T-helper 1 cell (primary cell): ENCODE results near the gene VTI1A.

Source experiments
- DNase-seq, 5 donors: peaks; one replicate each; pipeline ENCODE4 v3.0.0-alpha.2; 2012 to 2020

Gene VTI1A

GRCh38 chr10:112791447-112791846 lies 344.4 kb downstream of the VTI1A start:
- no peak for DNase-seq

- no peak for DNase-seq
Measured at GRCh38 chr10:112792487-112793201, 345.6 kb downstream of the VTI1A start.

- DNase-seq: no peak
Measured at GRCh38 chr10:112793202-112793921, 346.3 kb downstream of the VTI1A start.

- DNase-seq: no peak
Measured at GRCh38 chr10:112794201-112794600, 347.2 kb downstream of the VTI1A start.

GRCh38 chr10:112795067-112795466 lies 348.1 kb downstream of the VTI1A start:
- no peak for DNase-seq

DNA sequence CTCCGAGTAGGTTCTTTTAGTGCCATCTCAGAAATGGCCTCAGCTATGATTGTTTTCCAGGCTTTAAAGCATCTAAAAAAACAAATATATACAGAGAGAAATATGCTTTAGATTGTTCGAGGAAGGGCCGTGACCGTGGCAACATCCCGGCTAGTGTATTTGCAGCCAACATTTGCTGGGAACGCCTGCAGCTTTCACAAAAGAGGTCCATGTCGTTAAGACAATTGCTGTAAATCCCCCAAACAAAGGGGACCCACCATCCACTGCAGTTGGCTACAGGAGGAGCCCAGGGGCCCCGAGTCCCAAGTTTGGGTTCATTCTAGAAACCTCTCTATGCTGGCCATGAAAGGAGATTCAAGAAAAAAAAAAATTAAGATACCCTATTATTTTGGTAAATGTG lies 350.2 kb downstream of the VTI1A start:
- DNase-seq: no peak

GRCh38 chr10:112797855-112798254 lies 350.8 kb downstream of the VTI1A start:
- no peak for DNase-seq

- DNase-seq: no peak
Measured at GRCh38 chr10:112799038-112799437, 352.0 kb downstream of the VTI1A start.

GRCh38 chr10:112799726-112800510 lies 352.9 kb downstream of the VTI1A start:
- DNase-seq: no peak

DNA sequence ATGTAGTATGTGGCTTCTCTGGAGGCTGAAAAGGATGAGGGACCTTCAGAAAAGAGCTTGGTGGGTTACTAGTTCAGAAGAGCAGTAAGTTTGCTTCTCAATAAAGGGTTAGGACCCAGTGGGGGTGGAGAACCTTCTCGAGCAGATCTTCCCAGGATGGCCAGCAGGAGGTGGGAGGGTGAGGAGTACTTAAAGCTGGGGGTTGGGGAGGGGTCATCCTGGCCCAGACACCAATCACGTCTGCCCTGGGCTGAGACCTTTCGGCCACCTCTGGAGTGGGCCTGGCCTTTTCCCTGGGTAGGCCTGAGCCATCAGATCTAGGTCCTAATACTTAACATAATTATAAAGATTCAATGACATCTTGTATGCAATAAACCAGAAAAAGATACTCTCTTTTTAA lies 354.0 kb downstream of the VTI1A start:
- no peak for DNase-seq

DNA sequence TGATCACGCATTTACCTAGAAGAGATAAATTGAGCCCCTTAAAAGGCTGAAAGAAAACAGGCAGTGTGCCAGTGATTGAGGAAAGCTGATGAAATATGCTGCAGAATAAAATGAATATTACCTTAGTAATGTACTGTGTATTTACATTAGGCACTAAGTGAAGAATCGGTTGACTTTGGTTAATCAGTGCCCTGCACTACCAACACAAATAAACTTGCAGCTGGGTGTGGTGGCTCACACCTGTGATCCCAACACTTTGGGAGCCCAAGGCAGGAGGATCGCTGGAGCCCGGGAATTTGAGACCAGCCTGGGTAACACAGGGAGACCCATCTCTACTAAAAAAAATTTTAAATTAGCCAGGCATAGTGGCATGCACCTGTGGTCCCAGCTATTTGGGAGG lies 354.7 kb downstream of the VTI1A start:
- DNase-seq: no peak

DNA sequence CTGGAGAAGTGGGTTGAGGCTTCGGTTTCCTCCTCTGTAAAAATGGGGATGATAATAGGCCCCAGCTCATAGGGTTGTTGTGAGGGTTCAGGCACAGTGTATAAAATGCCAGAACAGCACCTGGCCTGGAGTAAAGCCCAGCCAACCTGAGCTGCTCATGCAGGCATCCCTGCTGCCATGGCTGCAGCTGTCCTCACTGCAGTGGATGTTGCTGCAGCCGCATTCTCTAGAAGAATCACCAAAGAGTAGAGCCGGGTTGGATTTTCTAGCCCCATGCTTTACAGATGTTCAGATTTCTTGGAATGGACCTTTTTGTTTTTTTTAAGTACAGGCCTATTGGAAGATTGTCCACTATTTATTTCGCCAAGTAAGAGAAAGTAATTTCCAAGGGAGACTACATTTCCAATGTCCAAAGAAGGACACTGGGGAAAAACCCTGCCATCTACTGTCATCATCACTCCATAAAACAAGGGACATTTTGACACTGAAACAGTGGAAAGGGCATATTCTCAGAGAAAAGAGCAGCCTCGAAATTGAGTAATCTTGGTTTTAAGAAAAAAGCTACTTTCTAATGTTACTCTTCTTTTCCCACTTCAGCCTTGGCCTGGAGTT lies 355.5 kb downstream of the VTI1A start:
- no peak for DNase-seq

GRCh38 chr10:112803961-112804401 lies 357.0 kb downstream of the VTI1A start:
- no peak for DNase-seq

DNA sequence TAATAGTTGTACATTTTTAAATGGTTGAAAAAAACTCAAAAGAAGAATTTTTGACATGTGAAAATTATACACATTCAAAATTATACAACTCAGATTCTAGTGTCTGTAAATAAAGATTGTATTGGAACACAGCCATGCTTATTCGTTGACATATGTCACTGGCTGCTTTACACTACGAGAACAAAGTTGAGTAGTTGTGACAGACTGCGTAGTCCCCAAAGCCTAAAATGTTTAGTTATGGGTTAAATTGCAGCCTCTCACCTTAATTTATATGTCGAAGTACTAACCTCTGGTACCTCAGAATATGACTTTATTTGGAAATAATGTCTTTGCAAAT lies 358.2 kb downstream of the VTI1A start:
- DNase-seq: no peak

DNA sequence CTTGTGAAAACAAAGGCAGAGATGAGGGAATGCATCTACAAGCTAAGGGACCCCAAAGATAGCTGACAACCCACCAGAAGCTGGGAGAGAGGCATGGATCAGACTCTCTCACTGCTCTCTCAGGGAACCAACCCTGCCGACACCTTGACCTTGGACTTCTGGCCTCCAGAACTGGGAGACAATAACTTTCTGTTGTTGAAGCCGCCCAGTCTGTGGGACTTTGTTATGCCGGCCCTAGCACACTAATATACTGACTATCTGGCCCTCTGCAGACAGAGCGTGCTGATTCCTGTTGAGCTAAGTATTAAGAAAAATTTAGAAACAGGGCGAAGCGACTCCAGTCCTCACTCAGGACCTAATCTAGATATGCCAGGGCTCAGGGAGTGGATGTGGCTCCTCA lies 358.7 kb downstream of the VTI1A start:
- DNase-seq: no peak

GRCh38 chr10:112807013-112807412 lies 360.0 kb downstream of the VTI1A start:
- DNase-seq: no peak

DNA sequence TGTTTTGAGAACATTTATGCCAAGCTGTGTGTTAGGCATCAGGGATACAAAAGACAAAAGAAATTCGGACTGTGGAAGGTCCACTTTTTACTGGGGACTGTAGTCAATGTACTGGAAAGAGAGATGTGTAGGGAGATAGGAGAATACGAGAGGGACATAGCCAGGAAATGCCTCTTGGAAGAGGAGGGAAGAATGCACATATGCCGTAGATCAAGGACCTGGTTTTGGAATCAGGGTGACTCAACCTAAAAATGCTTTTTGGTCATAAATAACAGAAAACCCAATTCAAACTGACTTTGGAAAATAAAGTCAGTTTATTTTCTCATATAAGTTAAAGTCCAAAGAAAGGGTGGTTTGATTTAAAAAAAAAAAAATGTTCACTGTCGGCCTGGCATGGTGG lies 362.7 kb downstream of the VTI1A start:
- no peak for DNase-seq

DNA sequence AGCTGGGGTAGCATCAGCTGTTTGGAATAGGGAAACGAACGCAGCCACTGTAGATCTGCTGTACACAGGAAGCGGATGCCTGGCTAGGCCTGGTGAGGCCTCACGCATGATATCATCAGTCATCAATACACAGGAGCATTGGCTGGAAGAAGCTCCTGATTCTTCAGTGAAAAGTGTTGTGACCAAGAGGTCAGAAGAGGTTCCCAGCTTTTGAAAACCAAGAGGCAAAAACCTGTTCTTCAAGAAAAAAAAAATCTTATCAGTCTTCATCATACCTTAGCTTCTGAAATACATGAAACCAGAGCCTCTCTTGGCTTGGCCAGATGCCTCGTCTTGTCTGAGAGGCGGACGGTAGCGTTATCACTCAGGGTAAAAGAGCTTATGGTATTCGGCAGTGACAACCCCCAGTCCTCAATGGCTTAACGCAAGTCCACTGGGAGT lies 363.7 kb downstream of the VTI1A start:
- no peak for DNase-seq

GRCh38 chr10:112811741-112812551 lies 364.9 kb downstream of the VTI1A start:
- DNase-seq: no peak

DNA sequence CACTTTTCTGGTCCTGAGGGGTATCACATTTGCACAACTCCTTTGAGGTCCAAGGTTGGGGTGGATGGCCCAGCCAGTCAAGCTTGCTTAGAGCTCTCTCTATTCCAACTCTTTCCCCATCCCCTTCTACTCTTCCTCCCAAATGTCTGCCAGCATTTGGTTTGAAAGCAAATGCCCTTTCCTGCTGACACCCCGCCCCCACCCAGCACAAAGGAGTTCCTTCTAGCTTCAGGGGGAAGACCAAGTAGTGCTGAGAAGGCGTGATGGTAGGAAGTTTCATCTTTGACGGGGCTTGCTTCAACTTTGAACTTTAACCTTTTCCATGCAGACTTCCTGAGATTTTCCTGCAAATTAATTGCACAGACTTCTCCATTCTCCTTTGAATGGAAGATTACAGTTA lies 365.6 kb downstream of the VTI1A start:
- DNase-seq: no peak

- DNase-seq: peak in 1 of 5 donors; percentile 60
Measured at GRCh38 chr10:112813866-112814591, 367.0 kb downstream of the VTI1A start.
